B cell (primary cell): ENCODE results near the gene NDST3. TPM values are rescaled to one million over a fixed set of nuclear protein-coding genes. Genes with fewer than 3 reads are reported as not detected.

Source experiments
- ATAC-seq: fragments of 200-7000 bp; cut with Tn5 transposase; one replicate; pipeline ENCODE4 v1.10.0; 2021; ENCODE audit warnings: low read depth, mild to moderate bottlenecking, moderate number of reproducible peaks, moderate library complexity
- CTCF ChIA-PET: fragments of 350-600 bp; sonication (Branson Sonifier 250); formaldehyde crosslinking; loops from one replicate; lab custom pipeline; 2021; ENCODE audit warnings: antibody characterized with exemption, inconsistent platforms; lab: Charles Lee
- POLR2A ChIA-PET: fragments of 350-600 bp; sonication (Branson Sonifier 250); formaldehyde crosslinking; loops from one replicate; lab custom pipeline; 2021; ENCODE audit warnings: antibody characterized with exemption; lab: Charles Lee
- DNase-seq: peaks from one replicate; pipeline ENCODE4 v3.0.0; 2013
- H2AFZ ChIP-seq: 2 replicates; pipeline ENCODE4 v1.6.1; 2012; ENCODE audit warnings: mild to moderate bottlenecking, low read depth, low read length; ENCODE audit not compliant: insufficient read depth, poor library complexity, severe bottlenecking
- H3K27ac ChIP-seq, 2 donors: 1 replicate in 1 of 2; 2 replicates in 1 of 2; pipeline ENCODE4 v1.5.1; 2012 to 2013; ENCODE audit warnings: low read length in 2 of 2, mild to moderate bottlenecking in 2 of 2, moderate library complexity in 1 of 2
- H3K27me3 ChIP-seq, 4 experiments: fragments of 200-600 bp in 1 of 4; sonication (generic) in 1 of 4; replicated peaks in 1 of 4; 1 replicate in 2 of 4; 2 replicates in 2 of 4; pipeline versions ENCODE4 v1.6.1 to v1.7.0; 2013 to 2016; ENCODE audit warnings: low read length in 3 of 4, mild to moderate bottlenecking in 2 of 4, mixed read lengths in 1 of 4, moderate library complexity in 1 of 4; ENCODE audit not compliant: insufficient read depth in 4 of 4, control insufficient read depth in 3 of 4; ENCODE audit errors: control extremely low read depth in 1 of 4
- H3K36me3 ChIP-seq, 2 experiments: replicated peaks in 1 of 2; 1 replicate in 1 of 2; 2 replicates in 1 of 2; pipeline versions ENCODE4 v1.6.1 to v1.7.1; 2013; ENCODE audit warnings: low read length in 1 of 2; ENCODE audit not compliant: insufficient read depth in 2 of 2, control insufficient read depth in 1 of 2; ENCODE audit errors: control extremely low read depth in 1 of 2, extremely low read depth in 1 of 2
- H3K4me1 ChIP-seq, 2 donors: fragments of 200-600 bp in 1 of 2; sonication (generic) in 1 of 2; 1 replicate in 1 of 2; 2 replicates in 1 of 2; pipeline versions ENCODE4 v1.5.1 to v1.6.1; 2013 to 2017; ENCODE audit warnings: low read length in 2 of 2; ENCODE audit not compliant: control insufficient read depth in 2 of 2, insufficient read depth in 2 of 2
- H3K4me2 ChIP-seq: replicated peaks from 2 replicates; pipeline ENCODE3; 2012; ENCODE audit warnings: mild to moderate bottlenecking, low read depth, low read length; ENCODE audit not compliant: poor library complexity, severe bottlenecking
- H3K4me3 ChIP-seq, 5 experiments: fragments of 200-600 bp in 1 of 5; sonication (generic) in 1 of 5; 1 replicate in 3 of 5; 2 replicates in 2 of 5; pipeline versions ENCODE4 v1.5.1 to v1.7.0; 2011 to 2016; ENCODE audit warnings: low read length in 4 of 5, mild to moderate bottlenecking in 4 of 5, low read depth in 2 of 5, control low read depth in 1 of 5, moderate library complexity in 1 of 5; ENCODE audit not compliant: insufficient read depth in 1 of 5; ENCODE audit errors: control extremely low read depth in 1 of 5, extremely low read depth in 1 of 5
- H3K79me2 ChIP-seq: fragments of 200-600 bp; sonication (generic); one replicate; pipeline ENCODE4 v1.6.0; 2016; ENCODE audit warnings: low read length; ENCODE audit not compliant: control insufficient read depth, insufficient read depth
- H3K9ac ChIP-seq: fragments of 200-600 bp; sonication (generic); 2 replicates; pipeline ENCODE4 v1.6.1; 2017; ENCODE audit warnings: mild to moderate bottlenecking, low read length, moderate library complexity
- H3K9me3 ChIP-seq, 3 donors: one replicate each; pipeline versions ENCODE4 v1.6.1 to v1.7.1; 2013; ENCODE audit warnings: low read length in 2 of 3; ENCODE audit not compliant: control insufficient read depth in 2 of 3, insufficient read depth in 1 of 3; ENCODE audit errors: control extremely low read depth in 1 of 3
- H4K20me1 ChIP-seq: 2 replicates; pipeline ENCODE4 v1.6.0; 2012; ENCODE audit warnings: mild to moderate bottlenecking, low read length; ENCODE audit not compliant: insufficient read depth, control insufficient read depth, poor library complexity, severe bottlenecking
- H3K27ac Mint-ChIP-seq: one replicate; pipeline ENCODE4 v1.8.0; 2021; ENCODE audit warnings: mixed read lengths
- H3K27me3 Mint-ChIP-seq: one replicate; pipeline ENCODE4 v1.8.0; 2021; ENCODE audit warnings: mixed read lengths
- H3K4me1 Mint-ChIP-seq: one replicate; pipeline ENCODE4 v1.8.0; 2021; ENCODE audit warnings: mixed read lengths
- H3K4me3 Mint-ChIP-seq: one replicate; pipeline ENCODE4 v1.8.0; 2021; ENCODE audit warnings: mixed read lengths
- H3K9me3 Mint-ChIP-seq: one replicate; pipeline ENCODE4 v1.8.0; 2022; ENCODE audit warnings: mixed read lengths; ENCODE audit not compliant: insufficient read depth
- EZH2 ChIP-seq: IDR thresholded peaks from 2 replicates; pipeline ENCODE4 v1.6.1; 2012; ENCODE audit warnings: borderline replicate concordance, low read depth, mild to moderate bottlenecking, moderate library complexity, low read length; ENCODE audit not compliant: insufficient read depth, poor library complexity, severe bottlenecking
- WGBS: methylation state at CpG from one replicate; pipeline ENCODE4 v1.1.5; 2013; ENCODE audit warnings: missing lambda C conversion rate; ENCODE audit not compliant: insufficient coverage; 5-methylcytosine and 5-hydroxymethylcytosine counted together
- intact Hi-C: fragments of 100-400 bp; cut with micrococcal nuclease; formaldehyde crosslinking; loops from one replicate; pipeline ENCODE4 v1.10.0; 2022
- polyA plus RNA-seq: library from polyadenylated mRNA; depleted of rRNA; stranded (reverse); fragments of >200 nt; gene quantifications from 2 replicates; pipeline ENCODE4 v1.2.3, GENCODE V29; 2012
- total RNA-seq, 2 donors: library from RNA; stranded (reverse); fragments of 120-200 nt in 1 of 2; gene quantifications; 1 replicate in 1 of 2; 2 replicates in 1 of 2; pipeline versions ENCODE4 v1.2.3 to v1.2.4, GENCODE V29; 2013 to 2022
- TF ChIP-seq, protein P1 (sequence below): fragments of 200-600 bp; IDR thresholded peaks from one replicate; pipeline ENCODE4 v1.8.0; 2022; ENCODE audit warnings: antibody characterized with exemption, mild to moderate bottlenecking

NDST3 gene
- total and polyA plus RNA-seq, 2 donors (not counting 1 experiment from before 2014, with no cell fraction given) = not detected

DNA sequence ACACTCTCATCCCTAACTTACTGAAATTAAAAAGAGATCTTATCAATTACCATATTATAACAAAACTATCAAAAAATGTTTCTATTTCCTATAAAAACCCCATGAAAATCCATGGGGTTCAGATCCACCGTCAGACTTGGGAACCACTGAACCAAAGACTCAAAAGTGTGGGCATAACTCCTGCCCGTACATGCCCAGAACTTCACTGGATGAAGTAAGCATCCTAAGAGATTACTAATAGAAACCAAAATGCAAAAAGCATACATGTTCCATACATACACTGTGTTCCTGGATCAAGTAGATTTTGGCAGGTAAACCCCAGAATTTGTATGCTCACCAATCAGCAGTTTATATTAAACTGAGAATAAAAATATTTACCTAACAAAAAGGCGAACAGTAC, 252.4 kb downstream of the NDST3 start:
- H2AFZ ChIP-seq = no peak overlapping the region
- H3K79me2 ChIP-seq = no peaks in the 10 kb centered on the region
- H3K27ac ChIP-seq = no peak overlapping the region
- H3K27me3 ChIP-seq = no peaks in the 10 kb centered on the region
- TF ChIP-seq EZH2 = no peak
- TF ChIP-seq, protein P1, sequence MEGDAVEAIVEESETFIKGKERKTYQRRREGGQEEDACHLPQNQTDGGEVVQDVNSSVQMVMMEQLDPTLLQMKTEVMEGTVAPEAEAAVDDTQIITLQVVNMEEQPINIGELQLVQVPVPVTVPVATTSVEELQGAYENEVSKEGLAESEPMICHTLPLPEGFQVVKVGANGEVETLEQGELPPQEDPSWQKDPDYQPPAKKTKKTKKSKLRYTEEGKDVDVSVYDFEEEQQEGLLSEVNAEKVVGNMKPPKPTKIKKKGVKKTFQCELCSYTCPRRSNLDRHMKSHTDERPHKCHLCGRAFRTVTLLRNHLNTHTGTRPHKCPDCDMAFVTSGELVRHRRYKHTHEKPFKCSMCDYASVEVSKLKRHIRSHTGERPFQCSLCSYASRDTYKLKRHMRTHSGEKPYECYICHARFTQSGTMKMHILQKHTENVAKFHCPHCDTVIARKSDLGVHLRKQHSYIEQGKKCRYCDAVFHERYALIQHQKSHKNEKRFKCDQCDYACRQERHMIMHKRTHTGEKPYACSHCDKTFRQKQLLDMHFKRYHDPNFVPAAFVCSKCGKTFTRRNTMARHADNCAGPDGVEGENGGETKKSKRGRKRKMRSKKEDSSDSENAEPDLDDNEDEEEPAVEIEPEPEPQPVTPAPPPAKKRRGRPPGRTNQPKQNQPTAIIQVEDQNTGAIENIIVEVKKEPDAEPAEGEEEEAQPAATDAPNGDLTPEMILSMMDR = no peak
- no peak for DNase-seq
- no peaks in the 10 kb centered on the region for H3K27me3 Mint-ChIP-seq
- H3K4me1 Mint-ChIP-seq = peaks cover 17% of the 10 kb centered on the region
- CTCF ChIA-PET = no interaction called here
- no peaks in the 10 kb centered on the region for H4K20me1 ChIP-seq
- POLR2A ChIA-PET = no interaction called here
- H3K4me1 ChIP-seq = peaks cover 8 to 9% of the 10 kb centered on the region in 2 donors
- 94% methylated on average over 2 of the region's 3 CpGs for WGBS
- H3K4me2 ChIP-seq = no peak overlapping the region
- H3K4me3 Mint-ChIP-seq = no peak overlapping the region
- intact Hi-C loops = no loop called here
- no peak for ATAC-seq
- peaks cover 1 to 12% of the 10 kb centered on the region in 2 experiments for H3K36me3 ChIP-seq
- no peaks in the 10 kb centered on the region for H3K9me3 ChIP-seq
- H3K27ac Mint-ChIP-seq = no peak overlapping the region
- no peak overlapping the region for H3K4me3 ChIP-seq
- no peaks in the 10 kb centered on the region for H3K9me3 Mint-ChIP-seq
- H3K9ac ChIP-seq = no peak overlapping the region

DNA sequence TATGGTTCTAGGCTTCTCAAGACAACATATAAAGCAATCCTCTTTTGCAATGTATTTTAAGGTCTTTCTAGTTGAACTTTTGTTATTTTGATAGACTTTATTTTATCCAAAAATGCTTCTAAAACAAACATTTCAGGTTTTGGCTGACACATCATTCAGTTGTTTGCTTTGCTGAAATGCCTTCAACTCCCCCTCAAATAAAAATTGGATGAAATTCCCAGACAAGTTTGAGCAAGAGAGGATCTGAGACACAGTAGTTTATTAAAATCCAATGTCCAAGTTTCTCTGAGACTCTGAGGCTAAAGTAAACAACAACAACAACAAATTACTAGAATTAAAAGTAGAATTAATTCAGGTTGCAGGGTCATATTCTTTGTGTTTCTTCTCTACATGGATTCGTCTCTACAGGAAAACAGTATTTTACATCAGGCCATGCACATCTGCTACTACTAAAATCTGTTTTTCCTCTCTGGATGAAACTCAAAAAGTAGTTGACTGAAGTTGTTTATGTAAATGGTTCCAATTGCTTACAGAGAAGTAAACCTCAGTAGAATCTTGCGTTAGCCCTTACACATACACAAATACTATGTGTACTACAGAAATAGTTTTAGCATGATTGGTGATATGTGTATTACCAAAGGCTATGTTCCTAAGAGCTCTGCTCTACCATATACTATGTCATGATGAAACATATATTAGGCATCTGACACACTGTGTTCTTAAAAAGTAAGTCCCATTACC, 253.6 kb downstream of the NDST3 start:
- Histone ChIP-seq H3K27ac (no peak overlapping the region), H3K27me3 (no peaks in the 10 kb centered on the region), H4K20me1 (no peaks in the 10 kb centered on the region), H3K4me2 (no peak overlapping the region), H3K36me3 (peaks cover 1 to 2% of the 10 kb centered on the region in 2 experiments), H2AFZ (no peak overlapping the region), H3K79me2 (no peaks in the 10 kb centered on the region), H3K4me3 (no peak overlapping the region), H3K9me3 (no peaks in the 10 kb centered on the region), H3K9ac (no peak overlapping the region), H3K4me1 (peaks cover 8 to 9% of the 10 kb centered on the region in 2 donors)
- Mint-ChIP-seq H3K4me1 (peaks cover 11% of the 10 kb centered on the region), H3K4me3 (no peak overlapping the region), H3K27ac (no peak overlapping the region), H3K27me3 (no peaks in the 10 kb centered on the region), H3K9me3 (no peaks in the 10 kb centered on the region)
- TF ChIP-seq, protein P1 = no peak
- TF ChIP-seq EZH2 = no peak
- ChIA-PET POLR2A (no interaction called here), CTCF (no interaction called here)
- ATAC-seq = no peak
- intact Hi-C loops = no loop called here
- DNase-seq = no peak
- no CpG with 5 or more reads among the region's 2 CpGs for WGBS
